HuH-7 (cell line): ENCODE data around the gene CHPT1.
A peak's percentile ranks its signal among the peaks of the same experiment; 100 is the strongest.

Experiments
- DNase-seq: peaks from one replicate; pipeline ENCODE4 v3.0.0; 2011; ENCODE audit warnings: low spot score

The CHPT1 gene

GRCh38 chr12:101764051-101764792 lies 66.8 kb downstream of the CHPT1 start:
- DNase-seq = no peak

GRCh38 chr12:101767537-101767936 lies 70.1 kb downstream of the CHPT1 start:
- DNase-seq = no peak

DNA sequence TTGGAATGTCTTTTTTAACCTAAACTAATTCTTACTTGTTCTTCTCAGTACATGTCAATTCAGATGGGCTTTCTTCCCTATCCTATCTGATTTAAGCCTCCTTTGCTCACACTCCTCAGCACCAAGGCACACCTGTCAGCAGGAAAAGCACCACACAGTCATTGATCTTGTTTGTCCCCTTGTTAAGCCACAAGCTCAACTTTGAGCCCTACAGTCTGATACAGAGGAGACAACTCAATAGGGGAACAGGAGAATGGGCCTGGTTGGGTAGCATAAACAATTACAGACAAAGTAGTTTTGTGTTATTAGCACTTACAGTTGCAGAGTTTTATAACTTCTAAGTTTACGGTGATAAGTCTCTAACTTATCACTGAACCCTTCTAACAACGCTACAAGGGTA lies 71.3 kb downstream of the CHPT1 start:
- DNase-seq = no peak

- no peak for DNase-seq
Observed at GRCh38 chr12:101769865-101770264, 72.4 kb downstream of the CHPT1 start.

DNA sequence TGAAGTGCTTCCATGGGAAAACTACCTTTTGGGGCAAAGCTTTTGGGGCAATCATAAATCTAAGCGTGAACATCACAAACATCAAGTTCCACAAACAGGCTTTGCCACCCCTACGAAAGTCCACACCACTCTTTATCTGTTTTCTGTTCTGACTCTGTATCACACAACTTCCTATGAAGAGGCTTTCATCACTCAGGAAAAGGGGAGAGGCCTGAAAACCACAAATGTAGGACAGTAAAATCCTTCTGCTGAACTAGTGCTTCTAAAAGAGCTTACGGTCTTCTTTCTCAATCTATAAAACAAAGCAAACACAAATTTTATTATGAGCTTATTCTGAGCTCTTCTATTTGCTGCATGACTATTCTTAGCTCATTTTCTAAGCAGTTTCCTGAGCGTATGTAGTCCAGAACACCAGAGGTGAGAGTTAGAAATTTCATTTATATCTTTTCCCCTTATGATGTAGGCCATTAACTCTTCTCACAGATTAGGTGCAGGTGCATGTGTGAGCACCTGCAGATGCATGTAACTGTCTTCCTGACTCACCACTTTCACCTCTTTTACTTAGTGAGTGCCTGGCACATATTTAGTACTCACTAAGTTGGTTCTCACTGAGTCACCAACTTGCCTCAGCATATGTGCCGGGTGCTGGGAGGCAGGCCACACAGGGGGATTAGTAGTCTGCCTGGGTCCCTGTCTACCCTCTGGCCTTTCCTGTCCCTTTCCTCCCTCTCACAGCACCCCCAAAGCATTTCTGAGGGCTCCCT lies 74.8 kb downstream of the CHPT1 start:
- no peak for DNase-seq

DNA sequence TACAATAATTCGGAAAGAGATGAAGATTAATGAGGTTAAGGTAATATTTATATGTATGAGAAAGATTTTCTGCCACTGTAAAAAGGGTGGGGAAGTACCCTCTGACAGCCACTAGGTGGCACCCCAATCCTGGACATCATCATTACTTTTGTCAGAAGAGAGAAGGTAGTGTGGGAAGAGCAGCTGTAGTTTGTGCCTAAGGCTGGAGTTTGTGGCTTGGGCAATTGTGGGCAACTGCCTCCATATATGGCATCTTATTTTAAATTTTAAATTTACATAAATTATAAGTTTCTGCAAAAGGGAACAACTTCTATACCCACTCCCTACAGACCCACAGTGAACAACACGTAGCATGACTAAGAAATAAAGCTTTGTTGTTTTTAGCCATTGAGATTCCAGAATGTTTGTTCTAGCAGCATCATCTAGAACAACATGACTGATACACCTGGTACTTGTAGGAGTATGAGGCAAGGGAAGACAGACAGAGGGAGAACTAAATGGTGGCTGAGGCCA lies 76.3 kb downstream of the CHPT1 start:
- DNase-seq = peak; percentile 52

- DNase-seq = no peak
Observed at GRCh38 chr12:101775816-101776215, 78.4 kb downstream of the CHPT1 start.

- no peak for DNase-seq
Observed at GRCh38 chr12:101777485-101777884, 80.0 kb downstream of the CHPT1 start.

- DNase-seq = no peak
Observed at GRCh38 chr12:101777978-101778377, 80.5 kb downstream of the CHPT1 start.
